Muscle of leg (tissue), 11 donors: ENCODE results near the gene TMEM97. TPM values are rescaled to one million over a fixed set of nuclear protein-coding genes. Genes with fewer than 3 reads are reported as not detected.
"Not testable (repeated sequence)": the region's sequence is repeated elsewhere in the genome, so short reads cannot be mapped to it uniquely, and the experiment has no call there.

Experiments used
- DNase-seq: peaks from one replicate; pipeline ENCODE4 v3.0.0; 2013
- H3K27ac ChIP-seq: one replicate; pipeline ENCODE4 v1.5.1; 2013; ENCODE audit warnings: mild to moderate bottlenecking, low read length, control low read depth
- H3K27me3 ChIP-seq: one replicate; pipeline ENCODE4 v1.6.1; 2013; ENCODE audit warnings: low read length; ENCODE audit not compliant: control insufficient read depth, insufficient read depth
- H3K36me3 ChIP-seq: one replicate; pipeline ENCODE4 v1.6.1; 2013; ENCODE audit warnings: low read length; ENCODE audit not compliant: control insufficient read depth, insufficient read depth
- H3K4me1 ChIP-seq: one replicate; pipeline ENCODE4 v1.6.1; 2013; ENCODE audit warnings: low read length; ENCODE audit not compliant: control insufficient read depth, insufficient read depth
- H3K4me3 ChIP-seq: one replicate; pipeline ENCODE4 v1.5.1; 2013; ENCODE audit warnings: low read length, control low read depth
- H3K9me3 ChIP-seq: replicated peaks from 2 replicates; pipeline ENCODE4 v1.6.1; 2013; ENCODE audit warnings: low read depth, low read length; ENCODE audit not compliant: control insufficient read depth
- WGBS: methylation state at CpG from one replicate; pipeline ENCODE4 v1.1.5; 2013; ENCODE audit warnings: missing lambda C conversion rate; ENCODE audit not compliant: insufficient coverage; 5-methylcytosine and 5-hydroxymethylcytosine counted together
- polyA plus RNA-seq, 8 donors: library from polyadenylated mRNA; unstranded; fragments of 120-200 nt; gene quantifications; one replicate each; pipeline versions ENCODE4 v1.2.1 to v1.2.3, GENCODE V29; 2013; ENCODE audit warnings: inconsistent platforms in 1 of 8, low replicate concordance in 1 of 8; ENCODE audit not compliant: insufficient read length in 8 of 8, insufficient read depth in 1 of 8
- total RNA-seq: library from RNA; stranded (reverse); fragments of 120-200 nt; gene quantifications from one replicate; pipeline ENCODE4 v1.2.4, GENCODE V29; 2013

The TMEM97 gene
- total and polyA plus RNA-seq, 9 donors, result 16.6 to 30.9 (median 21.9) TPM

- Histone ChIP-seq H3K9me3 (no peaks in the 10 kb centered on the region), H3K4me1 (peaks cover 33% of the 10 kb centered on the region), H3K27me3 (no peaks in the 10 kb centered on the region), H3K36me3 (peaks cover 36% of the 10 kb centered on the region), H3K4me3 (peak within 1 kb of the TSS; percentile 90), H3K27ac (peak within 1 kb of the TSS; percentile 97)
- DNase-seq, result peak; percentile 100
- WGBS, result under 1% methylated on average over 62 of the region's 62 CpGs
Observed at GRCh38 chr17:28335201-28335958, 16.4 kb downstream of the TMEM97 start, which contains the start of the genes IFT20 and TNFAIP1. Gene IFT20, minus strand, starts transcription at chr17:28335472. Its CDS starts 3,487 bp downstream, at chr17:28331985. Gene TNFAIP1, plus strand, starts transcription at chr17:28335761. Its CDS starts 3,761 bp downstream, at chr17:28339522.

DNA sequence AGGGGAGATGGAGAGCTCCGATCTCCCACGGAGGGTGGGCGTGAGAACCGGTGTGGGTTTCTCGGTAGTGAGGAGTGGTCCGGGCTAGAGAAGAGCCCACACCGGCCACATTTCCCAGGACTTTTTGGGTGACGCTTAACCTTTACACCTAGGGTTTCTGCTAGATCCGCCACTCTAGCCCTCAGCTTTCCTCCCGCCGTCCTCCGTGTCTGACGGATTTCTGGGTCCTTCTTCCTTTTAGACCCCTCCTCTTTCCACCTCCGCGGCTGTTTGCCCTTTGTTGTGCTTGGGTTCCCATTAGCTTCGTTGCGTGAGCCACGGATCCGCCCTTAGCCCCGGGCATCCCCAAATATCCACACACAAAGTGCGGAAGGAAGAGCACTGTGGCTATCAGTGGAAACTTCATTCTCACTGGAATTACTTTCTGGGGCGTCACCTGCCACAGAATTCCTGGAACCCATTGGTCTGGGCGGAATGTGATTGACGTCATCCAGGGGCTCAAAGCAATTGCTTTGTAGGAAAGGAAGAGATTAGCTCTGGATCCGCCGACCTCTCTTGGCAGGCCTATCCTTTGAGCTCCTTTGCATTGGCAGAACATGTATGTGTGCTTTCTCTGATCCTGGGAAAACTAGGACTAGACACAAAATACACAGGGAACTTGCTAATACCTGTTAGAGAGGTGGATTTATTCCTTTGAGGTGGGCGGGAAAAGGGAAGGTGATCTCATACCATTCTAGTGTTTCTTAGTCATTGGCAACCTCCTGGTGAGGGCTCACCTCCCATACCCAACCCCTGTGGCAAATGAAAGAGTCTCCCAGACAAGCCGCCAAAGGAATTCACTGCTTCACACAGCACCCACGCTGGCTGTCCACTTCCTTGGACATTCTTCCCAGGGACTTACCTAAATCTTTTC is 17.2 kb downstream of the TMEM97 start:
- H3K27me3 ChIP-seq, result no peaks in the 10 kb centered on the region
- peaks cover 35% of the 10 kb centered on the region for H3K36me3 ChIP-seq
- peak overlapping the region; percentile 97 for H3K27ac ChIP-seq
- peak overlapping the region; percentile 90 for H3K4me3 ChIP-seq
- 2% methylated on average over 21 of the region's 29 CpGs for WGBS
- peak; percentile 88 for DNase-seq
- H3K9me3 ChIP-seq, result no peaks in the 10 kb centered on the region
- H3K4me1 ChIP-seq, result peaks cover 33% of the 10 kb centered on the region

DNA sequence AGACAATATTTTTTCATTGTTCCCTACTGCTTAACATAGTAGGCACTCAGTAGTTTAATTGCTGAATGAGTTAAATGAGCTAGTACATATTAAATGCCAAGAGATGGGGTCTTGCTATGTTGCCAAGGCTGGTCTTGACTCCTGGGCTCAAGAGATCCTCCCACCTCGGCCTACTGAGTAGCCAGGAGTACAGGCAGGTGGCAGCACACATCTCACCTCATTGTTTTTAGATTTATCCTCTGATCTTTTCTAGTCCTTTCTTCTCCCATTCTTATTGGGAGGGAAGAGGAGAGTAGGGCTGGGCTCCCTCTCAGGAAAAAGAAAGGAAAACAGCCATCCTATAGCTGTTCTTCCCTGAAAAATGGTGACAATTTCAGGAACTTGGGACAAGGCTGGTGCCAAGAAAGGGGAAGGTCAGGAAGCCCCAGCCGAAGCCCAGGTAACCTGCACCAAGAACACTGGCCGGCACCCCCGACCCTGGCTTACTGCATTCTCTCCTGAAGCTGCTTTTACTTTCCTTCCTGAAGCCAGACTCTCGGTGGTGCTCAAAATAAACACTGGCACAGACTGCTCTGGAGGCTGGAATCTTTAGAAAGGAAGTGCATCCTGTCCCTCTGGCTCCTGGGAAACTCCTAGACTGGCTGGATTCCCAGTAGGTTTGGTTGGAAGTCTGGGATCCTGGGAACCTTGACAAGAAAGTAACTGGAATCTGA is 19.2 kb downstream of the TMEM97 start:
- peak overlapping the region; percentile 97 for H3K27ac ChIP-seq
- H3K4me1 ChIP-seq, result peaks cover 31% of the 10 kb centered on the region
- H3K4me3 ChIP-seq, result no peak overlapping the region
- DNase-seq, result peak; percentile 52
- 47% methylated on average over 2 of the region's 5 CpGs for WGBS
- no peaks in the 10 kb centered on the region for H3K27me3 ChIP-seq
- H3K9me3 ChIP-seq, result no peaks in the 10 kb centered on the region
- peaks cover 37% of the 10 kb centered on the region for H3K36me3 ChIP-seq

DNA sequence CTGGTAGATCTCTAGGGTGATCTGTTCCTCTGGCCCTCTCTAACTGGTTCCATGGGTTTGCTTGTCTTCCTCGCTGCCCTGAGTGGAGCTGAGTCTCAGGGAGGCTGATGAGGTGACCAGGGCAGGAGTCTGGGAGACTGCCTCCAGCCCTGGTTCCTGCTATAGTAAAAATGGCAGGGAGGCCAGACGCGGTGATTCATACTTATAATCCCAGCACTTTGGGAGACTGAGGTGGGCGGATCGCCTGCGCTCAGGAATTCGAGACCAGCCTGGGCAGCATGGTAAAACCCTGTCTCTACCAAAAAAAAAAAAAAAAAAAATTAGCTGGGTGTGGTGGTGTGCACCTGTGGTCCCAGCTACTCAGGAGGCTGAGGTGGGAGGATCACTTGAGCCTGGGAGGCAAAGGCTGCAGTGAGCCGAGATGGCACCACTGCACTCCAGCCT is 19.8 kb downstream of the TMEM97 start:
- WGBS, result 100% methylated on average over 1 of the region's 8 CpGs
- not testable (repeated sequence) for H3K27me3 ChIP-seq, DNase-seq, H3K4me3 ChIP-seq, H3K9me3 ChIP-seq
- H3K36me3 ChIP-seq, result peaks cover 40% of the 10 kb centered on the region
- peak overlapping the region; percentile 52 for H3K27ac ChIP-seq
- peaks cover 30% of the 10 kb centered on the region for H3K4me1 ChIP-seq

DNA sequence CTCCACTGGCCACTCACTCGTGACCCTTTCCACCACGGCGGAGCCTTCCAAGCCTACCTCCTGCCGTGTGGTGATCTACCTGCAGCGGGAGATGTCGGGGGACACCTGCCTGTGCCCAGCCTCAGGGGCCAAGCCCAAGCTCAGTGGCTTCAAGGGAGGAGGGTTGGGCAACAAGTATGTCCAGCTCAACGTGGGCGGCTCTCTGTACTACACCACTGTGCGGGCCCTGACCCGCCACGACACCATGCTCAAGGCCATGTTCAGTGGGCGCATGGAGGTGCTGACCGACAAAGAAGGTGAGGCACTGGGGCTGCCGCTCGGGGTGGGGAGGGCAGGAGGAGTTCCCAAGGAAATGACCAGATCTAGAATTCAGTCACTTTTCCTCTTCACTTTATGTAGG is 20.4 kb downstream of the TMEM97 start:
- 94% methylated on average over 12 of the region's 15 CpGs for WGBS
- H3K4me1 ChIP-seq, result peaks cover 24% of the 10 kb centered on the region
- no peak overlapping the region for H3K27ac ChIP-seq
- H3K4me3 ChIP-seq, result no peak overlapping the region
- no peaks in the 10 kb centered on the region for H3K9me3 ChIP-seq
- H3K36me3 ChIP-seq, result peaks cover 47% of the 10 kb centered on the region
- no peaks in the 10 kb centered on the region for H3K27me3 ChIP-seq
- DNase-seq, result no peak

DNA sequence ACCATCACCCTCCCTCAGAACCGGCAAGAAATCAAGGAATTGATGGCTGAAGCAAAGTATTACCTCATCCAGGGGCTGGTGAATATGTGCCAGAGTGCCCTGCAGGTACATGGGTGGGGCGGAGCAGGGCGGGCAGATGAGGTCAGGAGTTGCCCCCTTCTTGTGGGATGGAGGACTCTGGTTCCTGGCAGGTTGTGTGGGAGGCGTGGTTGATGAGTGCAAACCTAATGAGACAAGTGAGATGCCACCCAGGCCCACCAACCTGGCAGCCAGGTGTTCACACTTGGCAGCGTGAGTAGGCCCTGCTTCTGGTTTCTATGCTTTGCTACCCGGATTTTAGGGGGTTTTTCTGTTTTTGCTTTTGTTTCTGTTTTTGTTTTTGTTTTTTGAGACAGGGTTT is 21.4 kb downstream of the TMEM97 start:
- no peaks in the 10 kb centered on the region for H3K9me3 ChIP-seq
- no peak overlapping the region for H3K4me3 ChIP-seq
- 100% methylated on average over 4 of the region's 6 CpGs for WGBS
- no peak for DNase-seq
- no peaks in the 10 kb centered on the region for H3K27me3 ChIP-seq
- peaks cover 56% of the 10 kb centered on the region for H3K36me3 ChIP-seq
- H3K27ac ChIP-seq, result no peak overlapping the region
- peaks cover 20% of the 10 kb centered on the region for H3K4me1 ChIP-seq

DNA sequence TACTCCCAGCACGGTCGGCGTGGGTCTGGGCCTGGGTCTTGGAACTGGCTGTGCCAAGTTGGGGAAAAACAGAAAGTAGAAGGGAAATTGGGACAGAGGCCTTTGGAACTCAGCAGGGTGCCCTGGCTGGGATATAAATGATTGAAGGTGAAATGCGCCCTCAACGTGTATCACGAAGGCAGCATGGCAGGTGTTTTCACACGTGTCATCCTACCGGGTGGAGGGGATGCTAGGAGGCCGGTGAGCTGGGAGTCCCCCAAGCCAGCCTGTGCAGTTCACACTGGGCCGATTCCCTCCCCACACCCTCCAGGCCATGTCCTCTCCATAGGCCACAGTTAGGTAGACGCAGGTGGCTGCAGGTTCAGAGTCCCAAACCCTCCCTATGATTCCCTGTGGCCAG is 22.5 kb downstream of the TMEM97 start:
- H3K27ac ChIP-seq, result no peak overlapping the region

GRCh38 chr17:28342313-28342712 is 23.3 kb downstream of the TMEM97 start:
- 88% methylated on average over 14 of the region's 14 CpGs for WGBS
- H3K4me3 ChIP-seq, result no peak overlapping the region
- H3K9me3 ChIP-seq, result no peaks in the 10 kb centered on the region
- no peak for DNase-seq
- peaks cover 74% of the 10 kb centered on the region for H3K36me3 ChIP-seq
- peaks cover 9% of the 10 kb centered on the region for H3K4me1 ChIP-seq
- H3K27ac ChIP-seq, result no peak overlapping the region
- H3K27me3 ChIP-seq, result no peaks in the 10 kb centered on the region

More for the DNA sequence above, 22.5 kb downstream of the TMEM97 start:
- no peak overlapping the region for H3K4me3 ChIP-seq
- peaks cover 17% of the 10 kb centered on the region for H3K4me1 ChIP-seq
- H3K27me3 ChIP-seq, result no peaks in the 10 kb centered on the region
- DNase-seq, result no peak
- peaks cover 67% of the 10 kb centered on the region for H3K36me3 ChIP-seq
- H3K9me3 ChIP-seq, result no peaks in the 10 kb centered on the region
- WGBS, result 100% methylated on average over 8 of the region's 11 CpGs

DNA sequence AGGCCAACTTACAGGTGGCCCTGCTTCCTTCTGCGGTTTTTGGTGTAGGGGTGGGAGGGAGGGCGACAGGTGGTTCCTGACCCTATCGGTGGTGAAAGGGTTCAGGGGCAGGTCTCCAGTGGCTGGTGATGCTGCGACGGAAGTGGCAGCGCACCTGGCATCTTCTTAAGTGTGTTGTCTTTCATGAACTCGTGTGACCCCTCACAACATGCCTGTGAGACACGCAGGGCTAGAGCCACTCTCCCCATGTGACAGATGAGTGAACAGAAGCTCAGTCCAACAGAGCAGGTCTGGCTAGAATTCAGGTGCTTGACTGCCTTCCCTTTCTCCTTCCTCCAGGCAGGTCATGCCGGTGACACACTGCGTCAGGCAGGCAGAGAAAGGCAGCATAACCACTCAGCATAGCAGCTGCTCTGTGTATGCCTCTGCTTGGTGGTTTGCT is 24.5 kb downstream of the TMEM97 start:
- no peaks in the 10 kb centered on the region for H3K9me3 ChIP-seq
- no peaks in the 10 kb centered on the region for H3K27me3 ChIP-seq
- peaks cover 2% of the 10 kb centered on the region for H3K4me1 ChIP-seq
- H3K36me3 ChIP-seq, result peaks cover 84% of the 10 kb centered on the region
- no peak overlapping the region for H3K4me3 ChIP-seq
- no peak for DNase-seq
- 81% methylated on average over 9 of the region's 10 CpGs for WGBS
- no peak overlapping the region for H3K27ac ChIP-seq
